ENCODE results near the gene PROCR. TPM values are rescaled to one million over a fixed set of nuclear protein-coding genes. Genes with fewer than 3 reads are reported as not detected.
"Not testable (repeated sequence)": the region's sequence is repeated elsewhere in the genome, so short reads cannot be mapped to it uniquely, and the experiment has no call there.

PROCR gene
- polyA plus RNA-seq, 3 donors: 0.43 to 1.1 (median 0.90) TPM

- intact Hi-C loops (cut with micrococcal nuclease): no loop called here
- Histone ChIP-seq H2AFZ (ENCODE audit: insufficient read depth, low read depth, low read length, poor library complexity, severe bottlenecking) (no peak overlapping the region), H3K36me3 (replicated peaks in 1 of 2; ENCODE audit: control insufficient read depth in 1 of 2, insufficient read depth in 2 of 2, low read length in 2 of 2) (no peaks in the 10 kb centered on the region), H3K79me2 (ENCODE audit: insufficient read depth, low read length) (no peaks in the 10 kb centered on the region), H3K9ac (ENCODE audit: insufficient read depth, low read length, poor library complexity, severe bottlenecking) (no peak overlapping the region), H4K20me1 (ENCODE audit: insufficient read depth, low read length) (no peaks in the 10 kb centered on the region), H3K27ac (ENCODE audit: low read depth in 1 of 2, low read length in 2 of 2) (no peak overlapping the region), H3K4me3 (replicated peaks in 1 of 3; ENCODE audit: low read depth in 2 of 3, low read length in 3 of 3) (no peak overlapping the region), H3K27me3 (ENCODE audit: control insufficient read depth in 2 of 2, insufficient read depth in 2 of 2, low read length in 2 of 2) (no peaks in the 10 kb centered on the region), H3K4me1 (ENCODE audit: control insufficient read depth in 1 of 2, insufficient read depth in 2 of 2, low read length in 2 of 2) (no peaks in the 10 kb centered on the region), H3K4me2 (replicated peaks; ENCODE audit: extremely low read depth, low read length, poor library complexity, severe bottlenecking) (no peak overlapping the region), H3K9me3 (replicated peaks in 1 of 2; ENCODE audit: control insufficient read depth in 1 of 2, insufficient read depth in 1 of 2, low read length in 2 of 2) (peaks cover 25 to 32% of the 10 kb centered on the region in 2 donors)
- no peak overlapping the region for H3K4me3 Mint-ChIP-seq
- H3K4me1 Mint-ChIP-seq: no peaks in the 10 kb centered on the region
- H3K9me3 Mint-ChIP-seq: peaks cover 7 to 48% (median 44%) of the 10 kb centered on the region in 7 donors
- peaks cover 0 to 4% (median 0%) of the 10 kb centered on the region in 3 donors for H3K27me3 Mint-ChIP-seq (ENCODE audit: low read depth in 3 of 3)
- no peak overlapping the region for H3K27ac Mint-ChIP-seq
- peaks cover 2 to 8% of the 10 kb centered on the region in 2 donors for H3K36me3 Mint-ChIP-seq
- peak in 1 of 3 donors; percentile 32 for DNase-seq
- no CpG with 5 or more reads among the region's 1 CpG for WGBS (ENCODE audit: insufficient coverage)
- TF ChIP-seq, protein P1, sequence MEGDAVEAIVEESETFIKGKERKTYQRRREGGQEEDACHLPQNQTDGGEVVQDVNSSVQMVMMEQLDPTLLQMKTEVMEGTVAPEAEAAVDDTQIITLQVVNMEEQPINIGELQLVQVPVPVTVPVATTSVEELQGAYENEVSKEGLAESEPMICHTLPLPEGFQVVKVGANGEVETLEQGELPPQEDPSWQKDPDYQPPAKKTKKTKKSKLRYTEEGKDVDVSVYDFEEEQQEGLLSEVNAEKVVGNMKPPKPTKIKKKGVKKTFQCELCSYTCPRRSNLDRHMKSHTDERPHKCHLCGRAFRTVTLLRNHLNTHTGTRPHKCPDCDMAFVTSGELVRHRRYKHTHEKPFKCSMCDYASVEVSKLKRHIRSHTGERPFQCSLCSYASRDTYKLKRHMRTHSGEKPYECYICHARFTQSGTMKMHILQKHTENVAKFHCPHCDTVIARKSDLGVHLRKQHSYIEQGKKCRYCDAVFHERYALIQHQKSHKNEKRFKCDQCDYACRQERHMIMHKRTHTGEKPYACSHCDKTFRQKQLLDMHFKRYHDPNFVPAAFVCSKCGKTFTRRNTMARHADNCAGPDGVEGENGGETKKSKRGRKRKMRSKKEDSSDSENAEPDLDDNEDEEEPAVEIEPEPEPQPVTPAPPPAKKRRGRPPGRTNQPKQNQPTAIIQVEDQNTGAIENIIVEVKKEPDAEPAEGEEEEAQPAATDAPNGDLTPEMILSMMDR (IDR thresholded peaks at IDR 0.05): no peak
Observed at GRCh38 chr20:35200267-35200666, 28.4 kb downstream of the PROCR start.

DNA sequence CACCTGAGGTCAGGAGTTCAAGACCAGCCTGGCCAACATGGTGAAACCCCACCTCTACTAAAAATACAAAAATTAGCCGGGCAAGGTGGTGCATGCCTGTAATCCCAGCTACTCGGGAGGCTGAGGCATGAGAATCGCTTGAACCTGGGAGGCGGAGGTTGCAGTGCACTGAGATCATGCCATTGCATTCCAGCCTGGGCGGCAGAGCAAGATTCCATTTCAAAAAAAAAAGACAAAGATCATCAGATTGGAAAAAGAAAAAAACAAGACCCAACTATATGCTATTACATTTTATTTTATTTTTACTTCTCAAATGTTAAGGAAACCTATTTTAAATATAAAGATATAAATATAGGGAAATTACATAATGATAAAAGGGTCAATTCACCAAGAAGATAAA lies 29.6 kb downstream of the PROCR start:
- intact Hi-C loops (cut with micrococcal nuclease); H3K4me3 Mint-ChIP-seq: not testable (repeated sequence)
- WGBS (ENCODE audit: insufficient coverage): 98% methylated on average over 4 of the region's 5 CpGs

More for the DNA sequence above, 29.6 kb downstream of the PROCR start:
- not testable (repeated sequence) for H3K4me2 ChIP-seq (replicated peaks; ENCODE audit: extremely low read depth, low read length, poor library complexity, severe bottlenecking); H3K27me3 ChIP-seq (ENCODE audit: control insufficient read depth in 2 of 2, insufficient read depth in 2 of 2, low read length in 2 of 2); H3K36me3 Mint-ChIP-seq; H3K36me3 ChIP-seq (replicated peaks in 1 of 2; ENCODE audit: control insufficient read depth in 1 of 2, insufficient read depth in 2 of 2, low read length in 2 of 2); H3K79me2 ChIP-seq (ENCODE audit: insufficient read depth, low read length); DNase-seq; H4K20me1 ChIP-seq (ENCODE audit: insufficient read depth, low read length); H3K4me3 ChIP-seq (replicated peaks in 1 of 3; ENCODE audit: low read depth in 2 of 3, low read length in 3 of 3); H3K4me1 Mint-ChIP-seq; H3K4me1 ChIP-seq (ENCODE audit: control insufficient read depth in 1 of 2, insufficient read depth in 2 of 2, low read length in 2 of 2); H3K27ac ChIP-seq (ENCODE audit: low read depth in 1 of 2, low read length in 2 of 2); H2AFZ ChIP-seq (ENCODE audit: insufficient read depth, low read depth, low read length, poor library complexity, severe bottlenecking); H3K27me3 Mint-ChIP-seq (ENCODE audit: low read depth in 3 of 3); H3K27ac Mint-ChIP-seq; H3K9ac ChIP-seq (ENCODE audit: insufficient read depth, low read length, poor library complexity, severe bottlenecking)
- H3K9me3 ChIP-seq (replicated peaks in 1 of 2; ENCODE audit: control insufficient read depth in 1 of 2, insufficient read depth in 1 of 2, low read length in 2 of 2): peaks cover 13 to 24% of the 10 kb centered on the region in 2 donors
- peaks cover 7 to 37% (median 33%) of the 10 kb centered on the region in 7 donors for H3K9me3 Mint-ChIP-seq

All from CD14-positive monocyte (primary cell).